Activated B cell treated with CpG ODN at 0.5 μM for 24 hours (primary cell): ENCODE data around the gene ODF4. TPM values are rescaled to one million over a fixed set of nuclear protein-coding genes. Genes with fewer than 3 reads are reported as not detected.
"Not testable (repeated sequence)": the region's sequence is repeated elsewhere in the genome, so short reads cannot be mapped to it uniquely, and the experiment has no call there.

Source experiments
- ATAC-seq: fragments of 200-7000 bp; cut with Tn5 transposase; one replicate; pipeline ENCODE4 v1.10.0; 2021; ENCODE audit warnings: low read depth, mild to moderate bottlenecking, moderate library complexity
- CTCF ChIA-PET: fragments of 350-600 bp; sonication (Branson Sonifier 250); formaldehyde crosslinking; loops from one replicate; lab custom pipeline; 2021; ENCODE audit warnings: antibody characterized with exemption; lab: Charles Lee
- POLR2A ChIA-PET: fragments of 350-600 bp; sonication (Branson Sonifier 250); formaldehyde crosslinking; loops from one replicate; lab custom pipeline; 2021; ENCODE audit warnings: antibody characterized with exemption; lab: Charles Lee
- DNase-seq: peaks from one replicate; pipeline ENCODE4 v3.0.0; 2022
- H3K27ac Mint-ChIP-seq: one replicate; pipeline ENCODE4 v1.8.0; 2020; ENCODE audit warnings: mixed read lengths
- H3K27me3 Mint-ChIP-seq: one replicate; pipeline ENCODE4 v1.8.0; 2021; ENCODE audit warnings: mixed read lengths
- H3K36me3 Mint-ChIP-seq: one replicate; pipeline ENCODE4 v1.8.0; 2021; ENCODE audit warnings: low read depth, mixed read lengths
- H3K4me1 Mint-ChIP-seq: one replicate; pipeline ENCODE4 v1.8.0; 2021; ENCODE audit warnings: mixed read lengths
- H3K4me3 Mint-ChIP-seq: one replicate; pipeline ENCODE4 v1.8.0; 2020; ENCODE audit warnings: mild to moderate bottlenecking, mixed read lengths
- H3K9me3 Mint-ChIP-seq: one replicate; pipeline ENCODE4 v1.8.0; 2020; ENCODE audit warnings: mixed read lengths
- intact Hi-C: fragments of 100-400 bp; cut with micrococcal nuclease; formaldehyde crosslinking; loops from one replicate; pipeline ENCODE4 v1.15.1; 2024
- total RNA-seq: library from RNA; stranded (reverse); gene quantifications from 2 replicates; pipeline ENCODE4 v1.2.3, GENCODE V29; 2022
- TF ChIP-seq, protein P1 (sequence below): fragments of 200-600 bp; IDR thresholded peaks from one replicate; pipeline ENCODE4 v1.8.0; 2022; ENCODE audit warnings: antibody characterized with exemption, mild to moderate bottlenecking

Gene ODF4
- total RNA-seq, 1 donor from 2014 or later, result not detected

DNA sequence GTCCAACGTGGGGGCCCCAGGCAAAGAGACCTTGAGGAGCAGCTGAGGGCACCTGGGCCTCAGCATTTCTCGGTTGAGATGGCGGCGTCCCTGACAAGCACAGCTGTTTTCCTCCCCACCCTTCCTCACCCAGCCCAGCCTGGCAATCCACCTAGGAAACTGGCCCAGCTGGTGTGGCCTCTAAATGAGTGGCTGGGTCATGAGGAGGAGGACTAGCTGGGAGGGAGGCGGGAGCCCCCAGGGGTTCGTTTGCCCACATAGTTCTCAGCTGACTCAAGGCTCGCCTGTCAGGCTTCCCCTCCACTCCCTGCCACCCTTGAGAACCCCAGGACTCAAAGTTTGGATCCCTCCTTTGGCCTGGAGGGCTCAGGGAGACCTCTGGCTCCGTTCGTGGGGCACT is 52.1 kb downstream of the ODF4 start:
- no peaks in the 10 kb centered on the region for H3K36me3 Mint-ChIP-seq
- POLR2A ChIA-PET, result interaction anchor here (0.6 kb wide), 1 partner anchor 127 kb away, joined by 3 read pairs; no protein-coding TSS in a partner anchor
- TF ChIP-seq, protein P1, sequence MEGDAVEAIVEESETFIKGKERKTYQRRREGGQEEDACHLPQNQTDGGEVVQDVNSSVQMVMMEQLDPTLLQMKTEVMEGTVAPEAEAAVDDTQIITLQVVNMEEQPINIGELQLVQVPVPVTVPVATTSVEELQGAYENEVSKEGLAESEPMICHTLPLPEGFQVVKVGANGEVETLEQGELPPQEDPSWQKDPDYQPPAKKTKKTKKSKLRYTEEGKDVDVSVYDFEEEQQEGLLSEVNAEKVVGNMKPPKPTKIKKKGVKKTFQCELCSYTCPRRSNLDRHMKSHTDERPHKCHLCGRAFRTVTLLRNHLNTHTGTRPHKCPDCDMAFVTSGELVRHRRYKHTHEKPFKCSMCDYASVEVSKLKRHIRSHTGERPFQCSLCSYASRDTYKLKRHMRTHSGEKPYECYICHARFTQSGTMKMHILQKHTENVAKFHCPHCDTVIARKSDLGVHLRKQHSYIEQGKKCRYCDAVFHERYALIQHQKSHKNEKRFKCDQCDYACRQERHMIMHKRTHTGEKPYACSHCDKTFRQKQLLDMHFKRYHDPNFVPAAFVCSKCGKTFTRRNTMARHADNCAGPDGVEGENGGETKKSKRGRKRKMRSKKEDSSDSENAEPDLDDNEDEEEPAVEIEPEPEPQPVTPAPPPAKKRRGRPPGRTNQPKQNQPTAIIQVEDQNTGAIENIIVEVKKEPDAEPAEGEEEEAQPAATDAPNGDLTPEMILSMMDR, result no peak
- no peak overlapping the region for H3K27ac Mint-ChIP-seq
- H3K4me3 Mint-ChIP-seq, result no peak overlapping the region
- ATAC-seq (no peak), DNase-seq (no peak)
- H3K9me3 Mint-ChIP-seq, result no peaks in the 10 kb centered on the region
- intact Hi-C loops, result no loop called here
- CTCF ChIA-PET, result interaction anchor here (1.0 to 1.5 kb wide), 2 partner anchors 8 to 19 kb away, joined by 3 to 5 read pairs; no protein-coding TSS in a partner anchor
- peaks cover 8% of the 10 kb centered on the region for H3K27me3 Mint-ChIP-seq
- H3K4me1 Mint-ChIP-seq, result peaks cover 9% of the 10 kb centered on the region

DNA sequence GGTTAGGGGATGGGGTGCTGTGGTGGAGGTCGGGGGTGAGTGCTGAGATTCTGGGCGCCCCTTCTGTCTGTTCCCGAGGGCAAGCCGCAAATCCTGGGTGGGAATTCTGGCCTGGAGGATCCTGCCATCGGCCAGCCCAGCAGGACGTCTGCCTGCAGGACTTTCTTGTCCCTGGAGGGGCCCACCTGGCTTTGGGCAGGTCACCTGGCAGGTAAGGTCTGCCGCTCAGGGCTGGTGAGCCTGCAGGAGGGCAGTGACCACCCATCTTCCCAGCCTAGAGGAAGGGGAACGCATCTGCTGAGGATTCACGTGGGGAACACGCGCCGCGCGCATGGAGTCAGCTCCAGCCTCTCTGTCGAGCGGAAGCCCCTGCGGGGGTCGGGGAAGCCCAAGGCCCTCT is 52.6 kb downstream of the ODF4 start:
- no peak overlapping the region for H3K27ac Mint-ChIP-seq
- TF ChIP-seq, protein P1, result no peak

DNA sequence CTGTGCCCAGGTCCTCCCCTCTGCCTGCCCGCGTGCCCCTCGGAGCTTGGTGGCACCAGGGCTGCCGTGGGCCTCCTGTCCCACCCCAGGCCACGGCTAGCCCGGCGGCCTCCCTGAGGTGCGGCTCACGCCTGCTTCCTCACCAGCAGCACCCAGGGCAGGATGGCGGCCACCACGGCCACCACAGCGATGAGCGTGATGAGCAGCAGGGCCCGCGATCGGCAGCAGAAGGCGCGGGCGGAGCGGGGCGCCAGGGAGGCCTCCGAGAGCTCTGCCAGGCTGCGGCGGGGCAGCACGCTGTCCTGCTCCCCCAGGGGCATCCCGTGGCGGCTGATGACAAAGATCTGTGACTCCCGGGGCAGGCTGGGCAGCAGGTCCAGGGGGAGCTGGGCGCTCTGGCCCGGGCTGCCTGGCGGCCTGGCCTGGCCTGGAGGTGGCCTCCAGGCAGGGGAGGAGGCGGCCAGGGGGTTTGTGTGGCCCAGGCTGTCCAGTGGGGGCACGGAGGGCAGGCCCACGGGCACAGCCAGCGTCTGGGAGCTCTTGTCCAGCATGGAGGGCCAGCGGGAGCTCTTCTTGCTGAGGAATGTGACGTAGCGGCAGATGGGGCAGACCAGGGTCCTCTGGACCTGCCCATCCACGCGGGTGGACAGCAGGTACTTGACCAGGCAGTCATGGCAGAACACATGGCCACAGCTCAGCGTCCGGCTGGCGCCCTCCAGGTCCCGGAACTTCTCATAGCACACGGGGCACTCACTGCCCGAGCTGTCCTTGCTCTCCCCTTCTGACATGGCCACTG is 53.2 kb downstream of the ODF4 start:
- H3K27ac Mint-ChIP-seq, result no peak overlapping the region
- POLR2A ChIA-PET, result interaction anchor here (1.6 kb wide), 1 partner anchor 44 kb away, joined by 5 read pairs; no protein-coding TSS in a partner anchor

More for the DNA sequence above, 52.6 kb downstream of the ODF4 start:
- ATAC-seq, result no peak
- ChIA-PET CTCF (interaction anchor here (1.0 kb wide), 1 partner anchor 9 kb away, joined by 3 read pairs; no protein-coding TSS in a partner anchor), POLR2A (interaction anchor here (0.6 kb wide), 1 partner anchor 126 kb away, joined by 3 read pairs; no protein-coding TSS in a partner anchor)
- Mint-ChIP-seq H3K36me3 (no peaks in the 10 kb centered on the region), H3K4me1 (peaks cover 9% of the 10 kb centered on the region), H3K9me3 (no peaks in the 10 kb centered on the region), H3K4me3 (no peak overlapping the region), H3K27me3 (peaks cover 8% of the 10 kb centered on the region)
- intact Hi-C loops, result no loop called here
- no peak for DNase-seq

GRCh38 chr17:8393470-8394231 is 54.0 kb downstream of the ODF4 start:
- TF ChIP-seq, protein P1, result no peak
- H3K4me3 Mint-ChIP-seq, result peak overlapping the region; percentile 11
- DNase-seq (no peak), ATAC-seq (peak; percentile 77)
- ChIA-PET POLR2A (interaction anchor here (0.6 to 1.6 kb wide), 5 partner anchors 14 to 355 kb away, joined by 3 to 5 read pairs (median 3); no protein-coding TSS in a partner anchor), CTCF (interaction anchor here (0.9 to 1.3 kb wide), 2 partner anchors 17 to 63 kb away, joined by 3 read pairs; no protein-coding TSS in a partner anchor)
- peaks cover 9% of the 10 kb centered on the region for H3K4me1 Mint-ChIP-seq
- peak overlapping the region; percentile 35 for H3K27ac Mint-ChIP-seq
- peaks cover 16% of the 10 kb centered on the region for H3K27me3 Mint-ChIP-seq
- H3K36me3 Mint-ChIP-seq, result no peaks in the 10 kb centered on the region
- H3K9me3 Mint-ChIP-seq, result no peaks in the 10 kb centered on the region
- intact Hi-C loops, result no loop called here

More for the DNA sequence above, 53.2 kb downstream of the ODF4 start:
- DNase-seq (no peak), ATAC-seq (no peak)
- CTCF ChIA-PET, result interaction anchor here (1.0 to 1.3 kb wide), 2 partner anchors 9 to 17 kb away, joined by 3 read pairs; no protein-coding TSS in a partner anchor
- H3K4me3 Mint-ChIP-seq, result no peak overlapping the region
- H3K36me3 Mint-ChIP-seq, result no peaks in the 10 kb centered on the region
- intact Hi-C loops, result no loop called here
- TF ChIP-seq, protein P1, result no peak
- peaks cover 11% of the 10 kb centered on the region for H3K27me3 Mint-ChIP-seq
- H3K4me1 Mint-ChIP-seq, result peaks cover 9% of the 10 kb centered on the region
- no peaks in the 10 kb centered on the region for H3K9me3 Mint-ChIP-seq

- intact Hi-C loops, H3K27ac Mint-ChIP-seq, H3K36me3 Mint-ChIP-seq, H3K4me1 Mint-ChIP-seq, DNase-seq, H3K9me3 Mint-ChIP-seq, H3K4me3 Mint-ChIP-seq, ATAC-seq: not testable (repeated sequence)
- POLR2A ChIA-PET, result interaction anchor here (0.6 to 1.6 kb wide), 3 partner anchors 14 to 222 kb away, joined by 3 read pairs; no protein-coding TSS in a partner anchor
- H3K27me3 Mint-ChIP-seq, result peaks cover 19% of the 10 kb centered on the region
- CTCF ChIA-PET, result interaction anchor here (0.9 kb wide), 1 partner anchor 62 kb away, joined by 3 read pairs; no protein-coding TSS in a partner anchor
Observed at GRCh38 chr17:8394497-8394896, 54.9 kb downstream of the ODF4 start.
